Keratinocyte (primary cell): Measurements from ENCODE around the gene RAB8A. TPM values are rescaled to one million over a fixed set of nuclear protein-coding genes. Genes with fewer than 3 reads are reported as not detected.

Source experiments
- DNase-seq: peaks from one replicate; pipeline ENCODE4 v3.0.0-alpha.2; 2011; ENCODE audit warnings: low read depth, missing footprints, low spot score
- FAIRE-seq: peaks from 2 replicates; lab custom pipeline; 2011; peaks lifted over from hg19 to GRCh38; lab: Jason Lieb, UNC
- H2AFZ ChIP-seq: 2 replicates; pipeline ENCODE4 v1.6.0; 2012; ENCODE audit warnings: low read length, control low read depth, inconsistent platforms; ENCODE audit not compliant: control insufficient read depth
- H3K27ac ChIP-seq: 2 replicates; pipeline ENCODE4 v1.5.1; 2011; ENCODE audit warnings: low read length; ENCODE audit not compliant: control insufficient read depth, insufficient read depth
- H3K27me3 ChIP-seq: 3 replicates; pipeline ENCODE4 v1.6.0; 2011; ENCODE audit warnings: low read length; ENCODE audit not compliant: control insufficient read depth, insufficient read depth; ENCODE audit errors: extremely low read depth
- H3K36me3 ChIP-seq, 2 experiments: 2 replicates in 1 of 2; 3 replicates in 1 of 2; pipeline ENCODE4 v1.5.1; 2011; ENCODE audit warnings: low read length in 2 of 2, mild to moderate bottlenecking in 1 of 2; ENCODE audit not compliant: control insufficient read depth in 2 of 2, insufficient read depth in 2 of 2; ENCODE audit errors: extremely low read depth in 1 of 2
- H3K4me1 ChIP-seq: 3 replicates; pipeline ENCODE4 v1.5.1; 2011; ENCODE audit warnings: low read length; ENCODE audit not compliant: control insufficient read depth, insufficient read depth; ENCODE audit errors: extremely low read depth
- H3K4me2 ChIP-seq: 3 replicates; pipeline ENCODE4 v1.6.0; 2011; ENCODE audit warnings: low read depth, low read length; ENCODE audit not compliant: control insufficient read depth, insufficient read depth; ENCODE audit errors: extremely low read depth
- H3K4me3 ChIP-seq, 3 experiments: fragments of 200-600 bp in 1 of 3; sonication (generic) in 1 of 3; 2 replicates in 2 of 3; 3 replicates in 1 of 3; pipeline ENCODE4 v1.5.1; 2011 to 2016; ENCODE audit warnings: low read length in 3 of 3, mild to moderate bottlenecking in 3 of 3, control low read depth in 2 of 3, inconsistent platforms in 1 of 3, low read depth in 1 of 3, mixed read lengths in 1 of 3, mixed run types in 1 of 3, moderate library complexity in 1 of 3; ENCODE audit not compliant: control insufficient read depth in 2 of 3, insufficient read depth in 2 of 3; ENCODE audit errors: extremely low read depth in 1 of 3
- H3K79me2 ChIP-seq: 2 replicates; pipeline ENCODE4 v1.6.0; 2012; ENCODE audit warnings: low read length; ENCODE audit not compliant: control insufficient read depth, insufficient read depth
- H3K9ac ChIP-seq: 3 replicates; pipeline ENCODE4 v1.6.0; 2011; ENCODE audit warnings: low read length; ENCODE audit not compliant: control insufficient read depth, insufficient read depth; ENCODE audit errors: extremely low read depth
- H3K9me1 ChIP-seq: 3 replicates; pipeline ENCODE4 v1.6.0; 2011; ENCODE audit warnings: low read length; ENCODE audit not compliant: control insufficient read depth, insufficient read depth; ENCODE audit errors: extremely low read depth
- H3K9me3 ChIP-seq: 2 replicates; pipeline ENCODE4 v1.5.1; 2012; ENCODE audit warnings: low read depth, low read length; ENCODE audit not compliant: control insufficient read depth
- H4K20me1 ChIP-seq: 3 replicates; pipeline ENCODE4 v1.6.0; 2011; ENCODE audit warnings: low read length; ENCODE audit not compliant: control insufficient read depth, insufficient read depth; ENCODE audit errors: extremely low read depth
- CTCF ChIP-seq, 3 experiments: IDR thresholded peaks in 1 of 3; conservative IDR thresholded peaks in 1 of 3; optimal IDR thresholded peaks in 1 of 3; 2 replicates in 2 of 3; 3 replicates in 1 of 3; pipeline versions ENCODE3 to v1.5.1; 2011; ENCODE audit warnings: low read length in 3 of 3, mild to moderate bottlenecking in 3 of 3, moderate library complexity in 2 of 3, control low read depth in 1 of 3, inconsistent platforms in 1 of 3; ENCODE audit not compliant: insufficient read depth in 2 of 3; ENCODE audit errors: extremely low read depth in 1 of 3
- EZH2 ChIP-seq: IDR thresholded peaks from one replicate; pipeline ENCODE4 v1.6.1; 2012; ENCODE audit warnings: inconsistent platforms, mild to moderate bottlenecking, low read length, moderate library complexity
- dilution Hi-C: fragments of 300-500 bp; cut with MboI; formaldehyde crosslinking; loops from one replicate; pipeline ENCODE4 v1.7.0; 2020; ENCODE audit warnings: low sequenced_read_pairs; ENCODE audit not compliant: extremely low pct_ligation_motif_present
- polyA plus RNA-seq, 5 experiments: library from polyadenylated mRNA; depleted of rRNA in 3 of 5; stranded (reverse) in 3 of 5; stranded (forward) in 1 of 5; unstranded in 1 of 5; fragments of >200 nt; gene quantifications; 1 replicate in 1 of 5; 2 replicates in 3 of 5; 3 replicates in 1 of 5; pipeline versions ENCODE4 v1.2.1 to v1.2.3, GENCODE V29; 2011 to 2012; ENCODE audit warnings: missing spikeins in 2 of 5, low read depth in 1 of 5, low replicate concordance in 1 of 5

RAB8A gene
- polyA plus RNA-seq, 1 donor (not counting 4 experiments of a cell fraction or from before 2014, with no cell fraction given) = 95.1 TPM

GRCh38 chr19:16160943-16161560, 49.4 kb downstream of the RAB8A start:
- H3K4me1 ChIP-seq = peaks cover 11% of the 10 kb centered on the region
- TF ChIP-seq CTCF (optimal IDR thresholded peaks at IDR 0.05 in 1 of 3, IDR thresholded peaks at IDR 0.05 in 1 of 3, conservative IDR thresholded peaks at IDR 0.05 in 1 of 3; ENCODE audit: extremely low read depth in 1 of 3, insufficient read depth in 2 of 3, low read length in 3 of 3) (no peak), EZH2 (no peak)
- H3K9me1 ChIP-seq = no peaks in the 10 kb centered on the region
- peak overlapping the region; percentile 88 for H3K27ac ChIP-seq
- H3K4me3 ChIP-seq = no peak overlapping the region
- peak overlapping the region; percentile 33 for H2AFZ ChIP-seq
- H3K9ac ChIP-seq = peak overlapping the region; percentile 56
- no peaks in the 10 kb centered on the region for H3K27me3 ChIP-seq
- no peaks in the 10 kb centered on the region for H4K20me1 ChIP-seq
- no peaks in the 10 kb centered on the region for H3K79me2 ChIP-seq
- H3K9me3 ChIP-seq = no peaks in the 10 kb centered on the region
- peak; percentile 71 for FAIRE-seq
- H3K36me3 ChIP-seq = no peaks in the 10 kb centered on the region
- dilution Hi-C loops = no loop called here
- no peak for DNase-seq
- peak overlapping the region; percentile 71 for H3K4me2 ChIP-seq

- no peaks in the 10 kb centered on the region for H3K36me3 ChIP-seq
- H3K9me1 ChIP-seq = no peaks in the 10 kb centered on the region
- no peaks in the 10 kb centered on the region for H3K79me2 ChIP-seq
- H3K9me3 ChIP-seq = no peaks in the 10 kb centered on the region
- FAIRE-seq (peak; percentile 65), DNase-seq (peak; percentile 56)
- no peak overlapping the region for H3K9ac ChIP-seq
- H2AFZ ChIP-seq = no peak overlapping the region
- dilution Hi-C loops = no loop called here
- H3K27me3 ChIP-seq = no peaks in the 10 kb centered on the region
- H3K4me2 ChIP-seq = no peak overlapping the region
- no peak overlapping the region for H3K4me3 ChIP-seq
- H3K4me1 ChIP-seq = peaks cover 11% of the 10 kb centered on the region
- H3K27ac ChIP-seq = peak overlapping the region; percentile 88
- no peaks in the 10 kb centered on the region for H4K20me1 ChIP-seq
- TF ChIP-seq EZH2 = no peak
- TF ChIP-seq CTCF (optimal IDR thresholded peaks at IDR 0.05 in 1 of 3, IDR thresholded peaks at IDR 0.05 in 1 of 3, conservative IDR thresholded peaks at IDR 0.05 in 1 of 3; ENCODE audit: extremely low read depth in 1 of 3, insufficient read depth in 2 of 3, low read length in 3 of 3) = no peak
These were observed 50.2 kb downstream of the RAB8A start for GRCh38 chr19:16161840-16162239.
